GM11168 (cell line): Measurements from ENCODE around the gene BCORL1.

Source experiments
- in situ Hi-C: fragments of 300-500 bp; cut with MboI; formaldehyde crosslinking; loops from one replicate; pipeline ENCODE4 v1.12.0; 2022; ENCODE audit warnings: low sequenced_read_pairs; ENCODE audit not compliant: unreplicated experiment

Gene BCORL1

DNA sequence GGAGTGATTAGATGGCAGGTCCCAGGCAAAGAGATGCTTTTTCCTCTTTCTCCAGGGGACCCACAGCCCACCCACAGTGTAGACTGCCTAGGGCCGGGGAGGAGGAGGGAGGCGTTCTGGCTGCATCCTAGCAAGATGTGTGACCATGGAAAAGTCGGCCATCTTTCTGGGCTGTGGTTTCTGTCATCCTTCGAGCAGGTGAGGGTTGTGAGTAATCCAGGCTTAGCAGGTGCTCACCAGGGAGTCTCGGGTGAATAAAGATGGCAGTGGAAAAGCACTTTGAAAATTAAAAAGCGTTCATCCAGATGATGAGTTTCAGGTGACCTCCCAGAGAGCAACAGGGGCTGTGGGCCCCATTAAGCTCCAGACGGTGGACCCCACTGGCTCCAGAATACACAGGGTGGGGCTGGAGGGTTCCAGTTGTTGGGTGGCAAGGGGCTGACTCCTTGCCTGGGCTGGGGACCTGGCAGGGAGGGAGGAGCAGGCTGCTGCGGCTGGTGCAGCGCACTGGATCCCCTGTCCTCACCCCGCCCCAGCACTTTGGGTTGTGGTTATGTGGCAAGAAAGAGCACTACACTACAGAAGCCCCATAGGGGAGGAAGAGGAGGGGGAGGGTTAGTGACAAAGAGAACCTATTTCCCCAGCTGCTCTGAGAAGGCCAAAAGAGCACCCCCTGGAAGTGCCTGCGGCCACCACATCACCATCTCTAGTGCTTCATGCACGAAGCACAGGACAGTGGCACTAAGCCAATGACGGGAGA lies 104.2 kb downstream of the BCORL1 start:
- in situ Hi-C loops = no loop called here

DNA sequence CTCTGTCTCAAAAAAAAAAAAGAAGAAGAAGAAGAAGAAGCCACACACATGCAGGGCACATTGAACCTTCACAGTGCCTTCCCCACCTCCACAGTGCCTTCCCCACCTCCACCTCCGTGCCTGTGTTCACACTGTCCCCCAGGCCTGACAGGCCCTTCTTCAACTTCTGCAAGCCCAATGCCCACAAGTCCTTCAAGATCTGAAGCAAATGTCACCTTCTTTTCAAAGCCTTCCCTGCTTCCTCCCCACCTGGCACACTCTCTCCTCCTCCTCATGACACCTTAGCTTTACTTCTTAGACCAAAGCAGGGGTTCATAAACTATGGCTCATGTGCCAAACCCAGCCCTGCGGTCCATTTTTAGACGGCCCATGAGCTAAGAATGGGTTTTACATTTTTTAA lies 107.9 kb downstream of the BCORL1 start:
- in situ Hi-C loops = no loop called here

DNA sequence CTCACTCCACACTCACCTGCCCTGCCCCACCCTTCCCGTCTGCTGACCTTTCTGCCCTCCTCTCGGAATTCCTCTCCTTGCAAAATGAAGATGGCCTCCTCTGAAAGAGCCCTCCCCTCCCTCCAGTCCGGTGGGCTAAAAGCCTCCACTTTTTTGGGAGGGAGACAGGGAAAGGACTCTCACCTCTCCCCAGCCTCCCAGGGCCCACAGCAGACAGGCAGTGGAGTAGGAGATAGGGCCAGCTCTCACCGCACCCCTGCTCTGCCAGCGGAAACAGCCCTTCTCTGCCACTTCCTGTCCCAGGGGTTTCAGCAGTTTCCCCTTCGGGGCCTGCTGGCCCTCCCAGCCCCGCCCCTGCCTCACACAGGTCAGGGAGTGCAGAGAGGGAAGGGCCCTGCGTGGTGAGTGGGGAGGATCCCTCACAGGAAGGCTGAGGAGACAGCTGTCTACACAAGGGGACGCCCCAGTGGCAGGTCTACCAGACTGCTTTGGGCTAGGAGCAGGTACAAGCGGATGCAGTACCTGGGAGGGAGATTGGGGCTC lies 109.6 kb downstream of the BCORL1 start:
- in situ Hi-C loops = no loop called here

DNA sequence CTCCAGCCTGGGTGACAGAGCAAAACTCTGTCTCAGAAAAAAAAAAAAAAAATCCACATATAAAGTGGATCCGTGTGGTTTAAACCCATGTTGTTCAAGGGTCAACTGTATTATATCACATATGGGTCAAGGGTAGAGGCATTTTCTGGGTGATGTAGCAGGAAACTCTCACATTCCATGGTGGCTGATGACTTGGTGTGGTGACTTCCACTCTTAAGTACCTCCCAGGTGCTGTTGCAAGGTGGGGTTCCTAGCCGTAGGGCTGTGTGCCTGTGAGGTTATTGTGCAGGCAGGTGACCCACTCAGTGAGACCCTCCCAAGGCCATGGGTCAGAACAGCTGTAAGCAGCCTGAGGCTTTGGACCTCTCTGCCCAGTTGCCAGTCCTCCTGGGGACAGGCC lies 110.8 kb downstream of the BCORL1 start:
- in situ Hi-C loops = no loop called here

DNA sequence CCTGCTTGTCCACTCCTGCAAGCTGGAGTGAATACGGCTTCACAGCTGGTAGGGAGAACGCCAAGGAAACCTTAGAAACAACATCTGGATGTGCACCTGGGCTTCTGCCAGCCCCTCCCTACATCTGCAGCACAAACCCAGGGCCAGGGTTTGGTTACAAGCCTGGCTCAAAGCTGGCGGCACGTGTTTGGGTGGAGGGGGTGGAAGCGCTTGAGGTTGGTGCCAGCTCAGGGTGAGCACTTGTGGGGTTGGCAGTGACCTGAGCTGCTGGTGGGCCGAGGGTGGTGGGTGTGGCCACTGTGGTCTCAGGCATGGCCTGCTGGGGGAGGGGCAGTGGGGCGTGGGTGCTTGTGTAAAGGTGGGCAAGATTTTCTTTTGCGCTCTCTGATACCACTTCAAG lies 112.3 kb downstream of the BCORL1 start:
- in situ Hi-C loops = no loop called here

- in situ Hi-C loops = no loop called here
Measured at GRCh38 chrX:130095249-130096030, 113.0 kb downstream of the BCORL1 start.

GRCh38 chrX:130097507-130098209 lies 115.2 kb downstream of the BCORL1 start:
- in situ Hi-C loops = no loop called here

- in situ Hi-C loops = no loop called here
Measured at GRCh38 chrX:130098210-130098552, 115.7 kb downstream of the BCORL1 start.

- in situ Hi-C loops = no loop called here
Measured at GRCh38 chrX:130100180-130100579, 117.7 kb downstream of the BCORL1 start.

- in situ Hi-C loops = no loop called here
Measured at GRCh38 chrX:130103605-130104004, 121.2 kb downstream of the BCORL1 start.

DNA sequence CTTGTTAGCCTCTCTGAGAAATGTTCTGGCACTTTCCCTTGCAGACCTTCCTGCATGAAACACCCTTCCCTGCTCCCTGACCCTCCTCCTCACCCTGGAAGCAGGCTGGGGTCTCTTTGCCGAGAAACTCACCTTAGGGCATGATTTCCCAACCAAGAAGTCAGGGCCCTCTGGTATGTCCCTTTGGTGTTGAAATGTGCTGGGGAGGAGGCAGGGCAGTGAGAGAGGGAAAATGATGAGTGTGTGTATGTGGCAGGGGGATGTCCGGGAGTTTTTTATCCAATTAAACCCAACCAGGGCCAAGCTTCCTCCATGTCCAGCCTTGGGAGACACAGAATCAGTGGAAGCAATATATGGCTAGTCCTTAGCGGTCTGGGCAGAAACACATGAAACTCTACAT lies 122.8 kb downstream of the BCORL1 start:
- in situ Hi-C loops = no loop called here

DNA sequence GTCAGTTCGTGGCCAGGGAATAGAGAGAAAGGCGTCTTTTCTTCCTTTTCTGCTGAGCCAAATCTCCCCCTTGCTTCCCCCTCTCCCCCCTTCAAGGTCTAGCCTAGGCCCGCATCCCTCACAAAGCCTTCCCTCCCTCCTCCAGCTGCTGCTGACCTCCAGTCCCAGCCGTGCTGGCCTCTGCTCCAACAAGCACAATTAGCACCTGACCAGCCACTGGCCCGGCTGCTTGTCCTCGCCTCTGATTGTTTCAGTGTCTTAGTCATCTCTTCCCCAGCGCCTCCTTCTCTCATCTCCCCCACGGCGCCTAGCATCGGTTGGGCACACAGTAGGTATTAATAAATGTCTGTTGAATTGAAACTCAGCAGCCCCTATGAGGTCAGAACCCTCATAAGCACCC lies 123.6 kb downstream of the BCORL1 start:
- in situ Hi-C loops = no loop called here
